ENCODE data around the gene TGFA.

TGFA gene

GRCh38 chr2:70523996-70524965 lies 29.3 kb downstream of the TGFA start:
- DNase-seq: peak; percentile 40

GRCh38 chr2:70523672-70523995 lies 30.0 kb downstream of the TGFA start:
- DNase-seq: no peak

GRCh38 chr2:70522627-70523026 lies 31.0 kb downstream of the TGFA start:
- no peak for DNase-seq

GRCh38 chr2:70520825-70521224 lies 32.8 kb downstream of the TGFA start:
- DNase-seq: no peak

GRCh38 chr2:70519453-70519852 lies 34.2 kb downstream of the TGFA start:
- DNase-seq: no peak

GRCh38 chr2:70518557-70518956 lies 35.1 kb downstream of the TGFA start:
- DNase-seq: no peak

- no peak for DNase-seq
Measured at GRCh38 chr2:70517804-70518203, 35.8 kb downstream of the TGFA start.

- DNase-seq: no peak
Measured at GRCh38 chr2:70516596-70516995, 37.0 kb downstream of the TGFA start.

GRCh38 chr2:70515938-70516337 lies 37.7 kb downstream of the TGFA start:
- no peak for DNase-seq

GRCh38 chr2:70514612-70515055 lies 39.0 kb downstream of the TGFA start:
- DNase-seq: no peak

GRCh38 chr2:70513738-70514137 lies 39.9 kb downstream of the TGFA start:
- no peak for DNase-seq

GRCh38 chr2:70511971-70512729 lies 41.5 kb downstream of the TGFA start:
- no peak for DNase-seq

GRCh38 chr2:70510313-70510712 lies 43.3 kb downstream of the TGFA start:
- DNase-seq: no peak

GRCh38 chr2:70509565-70509964 lies 44.1 kb downstream of the TGFA start:
- DNase-seq: no peak

- DNase-seq: no peak
Measured at GRCh38 chr2:70508711-70509462, 44.7 kb downstream of the TGFA start.

- DNase-seq: no peak
Measured at GRCh38 chr2:70505613-70506391, 47.8 kb downstream of the TGFA start.

GRCh38 chr2:70504750-70505149 lies 48.9 kb downstream of the TGFA start:
- no peak for DNase-seq

GRCh38 chr2:70503896-70504295 lies 49.7 kb downstream of the TGFA start:
- no peak for DNase-seq

- no peak for DNase-seq
Measured at GRCh38 chr2:70501728-70502127, 51.9 kb downstream of the TGFA start.

- DNase-seq: no peak
Measured at GRCh38 chr2:70501215-70501614, 52.4 kb downstream of the TGFA start.

- no peak for DNase-seq
Measured at GRCh38 chr2:70499253-70499652, 54.4 kb downstream of the TGFA start.

GRCh38 chr2:70498528-70498927 lies 55.1 kb downstream of the TGFA start:
- DNase-seq: no peak

- no peak for DNase-seq
Measured at GRCh38 chr2:70498054-70498453, 55.6 kb downstream of the TGFA start.
